GM12878 (cell line): ENCODE measurements around the gene C1orf115. TPM values are rescaled to one million over a fixed set of nuclear protein-coding genes. Genes with fewer than 3 reads are reported as not detected.

Source experiments
- CBFB ChIP-seq: IDR thresholded peaks from 2 replicates; pipeline ENCODE4 v1.6.1; 2016; ENCODE audit warnings: antibody characterized with exemption, low read depth
- EGR1 ChIP-seq, 2 experiments: IDR thresholded peaks; 1 replicate in 1 of 2; 2 replicates in 1 of 2; pipeline ENCODE4 v1.6.1; 2011 to 2012; ENCODE audit warnings: low read depth in 2 of 2, low read length in 2 of 2, borderline replicate concordance in 1 of 2, mild to moderate bottlenecking in 1 of 2, moderate library complexity in 1 of 2
- EP300 ChIP-seq, 2 experiments: fragments of 150-350 bp in 1 of 2; IDR thresholded peaks; 2 replicates each; pipeline ENCODE4 v1.6.1; 2011 to 2012; ENCODE audit warnings: low read depth in 2 of 2, low read length in 2 of 2, borderline replicate concordance in 1 of 2, improper control_type of control experiment in 1 of 2, inconsistent platforms in 1 of 2; ENCODE audit not compliant: control insufficient read depth in 1 of 2
- JUND ChIP-seq: IDR thresholded peaks from 2 replicates; pipeline ENCODE4 v1.6.1; 2012; ENCODE audit warnings: low read depth, mild to moderate bottlenecking, low read length, improper control_type of control experiment, moderate library complexity
- LARP7 ChIP-seq: fragments of 450-650 bp; IDR thresholded peaks from 2 replicates; pipeline ENCODE4 v1.6.1; 2017; ENCODE audit warnings: mild to moderate bottlenecking
- MYC ChIP-seq: IDR thresholded peaks from 2 replicates; pipeline ENCODE4 v1.6.1; 2011; ENCODE audit warnings: mild to moderate bottlenecking, low read length, moderate library complexity, inconsistent platforms; ENCODE audit not compliant: insufficient read depth, insufficient replicate concordance, insufficient read length, severe bottlenecking
- NFYA ChIP-seq: IDR thresholded peaks from 2 replicates; pipeline ENCODE4 v1.6.1; 2011; ENCODE audit warnings: low read depth, mild to moderate bottlenecking, low read length, improper control_type of control experiment, borderline replicate concordance
- PAX8 ChIP-seq: fragments of 450-650 bp; IDR thresholded peaks from 2 replicates; pipeline ENCODE4 v1.6.1; 2017; ENCODE audit warnings: mild to moderate bottlenecking, moderate library complexity
- POLR2A ChIP-seq: IDR thresholded peaks from 2 replicates; pipeline ENCODE4 v1.6.1; 2011; ENCODE audit warnings: low read depth, mild to moderate bottlenecking, low read length
- SPI1 ChIP-seq: IDR thresholded peaks from 2 replicates; pipeline ENCODE4 v1.6.1; 2011; ENCODE audit warnings: low read depth, mild to moderate bottlenecking, low read length, moderate library complexity, borderline replicate concordance; ENCODE audit not compliant: insufficient read depth
- SREBF2 ChIP-seq: IDR thresholded peaks from 2 replicates; pipeline ENCODE4 v1.6.1; 2012; ENCODE audit warnings: mild to moderate bottlenecking, low read length
- SRF ChIP-seq, 2 experiments: IDR thresholded peaks; 2 replicates each; pipeline ENCODE4 v1.6.1; 2011; ENCODE audit warnings: low read depth in 2 of 2, low read length in 2 of 2, mild to moderate bottlenecking in 1 of 2, moderate library complexity in 1 of 2
- SUZ12 ChIP-seq: fragments of 200-600 bp; sonication (generic); IDR thresholded peaks from one replicate; pipeline ENCODE4 v1.6.1; 2018; ENCODE audit warnings: antibody characterized with exemption, mild to moderate bottlenecking; ENCODE audit not compliant: unreplicated experiment
- TARDBP ChIP-seq: IDR thresholded peaks from 2 replicates; pipeline ENCODE4 v1.6.1; 2016; ENCODE audit warnings: borderline replicate concordance
- YY1 ChIP-seq: IDR thresholded peaks from 2 replicates; pipeline ENCODE4 v1.6.1; 2011; ENCODE audit warnings: low read depth, mild to moderate bottlenecking, low read length
- ZNF217 ChIP-seq: fragments of 450-650 bp; IDR thresholded peaks from 2 replicates; pipeline ENCODE4 v1.6.1; 2017; ENCODE audit warnings: antibody characterized with exemption, mild to moderate bottlenecking
- polyA plus RNA-seq, 11 experiments: library from polyadenylated mRNA; depleted of rRNA in 4 of 11; unstranded in 6 of 11; stranded (reverse) in 5 of 11; fragments of >200 nt; fragmentation: Nextera tagmentation in 4 of 11; fragmentation: Illumina TruSeq in 1 of 11; extraction: Ambion mirVana in 4 of 11; extraction: Trizol in 1 of 11; gene quantifications; 1 replicate in 1 of 11; 2 replicates in 10 of 11; pipeline versions ENCODE4 v1.2.1 to v1.2.3, GENCODE V29; 2011 to 2016; ENCODE audit warnings: inconsistent platforms in 2 of 11, missing spikeins in 2 of 11, low read depth in 1 of 11
- total RNA-seq, 4 experiments: library from RNA; depleted of rRNA in 3 of 4; stranded (reverse); fragments of >200 nt in 3 of 4; fragmentation: Illumina TruSeq in 1 of 4; extraction: Trizol in 1 of 4; gene quantifications; 2 replicates each; pipeline versions ENCODE4 v1.2.1 to v1.2.3, GENCODE V29; 2013 to 2021
- TF ChIP-seq, protein P1 (sequence below): fragments of 450-650 bp; IDR thresholded peaks from 2 replicates; pipeline ENCODE4 v1.6.1; 2014; ENCODE audit warnings: mild to moderate bottlenecking
- TF ChIP-seq, protein P2 (sequence below): fragments of 450-650 bp; IDR thresholded peaks from 2 replicates; pipeline ENCODE4 v1.6.1; 2018; ENCODE audit warnings: borderline replicate concordance, mild to moderate bottlenecking; ENCODE audit not compliant: partially characterized antibody
- TF ChIP-seq, protein P3 (sequence below): IDR thresholded peaks from 2 replicates; pipeline ENCODE4 v1.6.1; 2012; ENCODE audit warnings: low read depth, low read length, improper control_type of control experiment
- TF ChIP-seq, protein P4 (sequence below): fragments of 450-650 bp; IDR thresholded peaks from 2 replicates; pipeline ENCODE4 v1.6.1; 2017; ENCODE audit warnings: borderline replicate concordance
- TF ChIP-seq, protein P5 (sequence below): fragments of 450-650 bp; IDR thresholded peaks from 2 replicates; pipeline ENCODE4 v1.6.1; 2017; ENCODE audit warnings: mild to moderate bottlenecking, moderate library complexity

The C1orf115 gene
- total and polyA plus RNA-seq, 10 of the 15 experiments (the other 5 are each of a cell fraction or from before 2014, with no cell fraction given) = 0.52 to 5.0 (median 4.1) TPM

DNA sequence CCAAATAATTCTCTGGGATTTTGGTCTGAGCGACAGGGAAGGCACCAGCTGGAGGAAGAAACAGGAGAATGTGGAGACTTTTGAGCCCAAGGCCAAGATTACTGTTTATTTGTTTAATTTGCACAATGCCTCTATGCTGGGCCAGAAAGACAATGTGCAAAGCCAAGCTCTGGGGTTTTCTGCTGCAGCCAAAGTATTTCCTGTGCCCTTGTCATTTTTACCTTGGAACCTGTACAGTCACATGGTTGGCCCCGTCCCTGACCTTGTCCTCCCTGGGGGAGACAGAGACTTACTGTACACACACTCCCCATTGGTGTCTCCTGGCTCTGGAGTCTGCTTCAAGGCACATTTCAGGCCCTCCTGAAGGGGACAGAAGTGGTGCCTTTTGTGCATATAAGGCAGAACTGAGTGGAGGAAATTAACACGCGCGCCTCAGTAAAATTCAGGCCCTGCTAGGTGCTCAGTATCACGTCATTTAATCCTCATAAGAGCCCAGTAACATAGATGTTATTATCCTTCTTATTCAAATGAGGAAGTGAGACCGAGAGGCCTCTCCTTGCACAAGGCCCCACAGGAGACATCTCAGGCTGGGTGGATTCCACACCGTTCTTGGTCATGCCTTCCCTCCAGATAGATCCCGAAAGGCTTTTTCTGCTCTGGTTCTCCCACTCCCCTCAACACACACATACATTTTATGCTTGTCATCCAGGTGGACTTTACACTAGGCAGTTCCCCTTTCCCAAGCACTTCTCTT lies 21.1 kb downstream of the C1orf115 start (continued):
- TF ChIP-seq, protein P1, sequence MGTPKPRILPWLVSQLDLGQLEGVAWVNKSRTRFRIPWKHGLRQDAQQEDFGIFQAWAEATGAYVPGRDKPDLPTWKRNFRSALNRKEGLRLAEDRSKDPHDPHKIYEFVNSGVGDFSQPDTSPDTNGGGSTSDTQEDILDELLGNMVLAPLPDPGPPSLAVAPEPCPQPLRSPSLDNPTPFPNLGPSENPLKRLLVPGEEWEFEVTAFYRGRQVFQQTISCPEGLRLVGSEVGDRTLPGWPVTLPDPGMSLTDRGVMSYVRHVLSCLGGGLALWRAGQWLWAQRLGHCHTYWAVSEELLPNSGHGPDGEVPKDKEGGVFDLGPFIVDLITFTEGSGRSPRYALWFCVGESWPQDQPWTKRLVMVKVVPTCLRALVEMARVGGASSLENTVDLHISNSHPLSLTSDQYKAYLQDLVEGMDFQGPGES = no peak
- TF ChIP-seq SREBF2 (no peak), JUND (no peak), NFYA (no peak), ZNF217 (no peak), EP300 (IDR thresholded peaks at IDR 0.05; ENCODE audit: borderline replicate concordance in 1 of 2, control insufficient read depth in 1 of 2, low read depth in 2 of 2, low read length in 2 of 2) (peak; percentile 26 to 34; a peak in 2 of 4 replicates), YY1 (no peak), EGR1 (IDR thresholded peaks at IDR 0.05; ENCODE audit: borderline replicate concordance in 1 of 2, low read depth in 2 of 2, low read length in 2 of 2) (no peak), LARP7 (no peak), POLR2A (no peak), SPI1 (peak; percentile 97), SRF (IDR thresholded peaks at IDR 0.05; ENCODE audit: low read depth in 2 of 2, low read length in 2 of 2) (no peak), PAX8 (no peak), SUZ12 (no peak), MYC (no peak), CBFB (no peak), TARDBP (no peak)
- TF ChIP-seq, protein P2, sequence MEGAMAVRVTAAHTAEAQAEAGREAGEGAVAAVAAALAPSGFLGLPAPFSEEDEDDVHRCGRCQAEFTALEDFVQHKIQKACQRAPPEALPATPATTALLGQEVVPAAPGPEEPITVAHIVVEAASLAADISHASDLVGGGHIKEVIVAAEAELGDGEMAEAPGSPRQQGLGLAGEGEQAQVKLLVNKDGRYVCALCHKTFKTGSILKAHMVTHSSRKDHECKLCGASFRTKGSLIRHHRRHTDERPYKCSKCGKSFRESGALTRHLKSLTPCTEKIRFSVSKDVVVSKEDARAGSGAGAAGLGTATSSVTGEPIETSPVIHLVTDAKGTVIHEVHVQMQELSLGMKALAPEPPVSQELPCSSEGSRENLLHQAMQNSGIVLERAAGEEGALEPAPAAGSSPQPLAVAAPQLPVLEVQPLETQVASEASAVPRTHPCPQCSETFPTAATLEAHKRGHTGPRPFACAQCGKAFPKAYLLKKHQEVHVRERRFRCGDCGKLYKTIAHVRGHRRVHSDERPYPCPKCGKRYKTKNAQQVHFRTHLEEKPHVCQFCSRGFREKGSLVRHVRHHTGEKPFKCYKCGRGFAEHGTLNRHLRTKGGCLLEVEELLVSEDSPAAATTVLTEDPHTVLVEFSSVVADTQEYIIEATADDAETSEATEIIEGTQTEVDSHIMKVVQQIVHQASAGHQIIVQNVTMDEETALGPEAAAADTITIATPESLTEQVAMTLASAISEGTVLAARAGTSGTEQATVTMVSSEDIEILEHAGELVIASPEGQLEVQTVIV = no peak
- TF ChIP-seq, protein P3, sequence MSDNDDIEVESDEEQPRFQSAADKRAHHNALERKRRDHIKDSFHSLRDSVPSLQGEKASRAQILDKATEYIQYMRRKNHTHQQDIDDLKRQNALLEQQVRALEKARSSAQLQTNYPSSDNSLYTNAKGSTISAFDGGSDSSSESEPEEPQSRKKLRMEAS = no peak
- TF ChIP-seq, protein P4, sequence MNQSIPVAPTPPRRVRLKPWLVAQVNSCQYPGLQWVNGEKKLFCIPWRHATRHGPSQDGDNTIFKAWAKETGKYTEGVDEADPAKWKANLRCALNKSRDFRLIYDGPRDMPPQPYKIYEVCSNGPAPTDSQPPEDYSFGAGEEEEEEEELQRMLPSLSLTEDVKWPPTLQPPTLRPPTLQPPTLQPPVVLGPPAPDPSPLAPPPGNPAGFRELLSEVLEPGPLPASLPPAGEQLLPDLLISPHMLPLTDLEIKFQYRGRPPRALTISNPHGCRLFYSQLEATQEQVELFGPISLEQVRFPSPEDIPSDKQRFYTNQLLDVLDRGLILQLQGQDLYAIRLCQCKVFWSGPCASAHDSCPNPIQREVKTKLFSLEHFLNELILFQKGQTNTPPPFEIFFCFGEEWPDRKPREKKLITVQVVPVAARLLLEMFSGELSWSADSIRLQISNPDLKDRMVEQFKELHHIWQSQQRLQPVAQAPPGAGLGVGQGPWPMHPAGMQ = no peak
- TF ChIP-seq, protein P5, sequence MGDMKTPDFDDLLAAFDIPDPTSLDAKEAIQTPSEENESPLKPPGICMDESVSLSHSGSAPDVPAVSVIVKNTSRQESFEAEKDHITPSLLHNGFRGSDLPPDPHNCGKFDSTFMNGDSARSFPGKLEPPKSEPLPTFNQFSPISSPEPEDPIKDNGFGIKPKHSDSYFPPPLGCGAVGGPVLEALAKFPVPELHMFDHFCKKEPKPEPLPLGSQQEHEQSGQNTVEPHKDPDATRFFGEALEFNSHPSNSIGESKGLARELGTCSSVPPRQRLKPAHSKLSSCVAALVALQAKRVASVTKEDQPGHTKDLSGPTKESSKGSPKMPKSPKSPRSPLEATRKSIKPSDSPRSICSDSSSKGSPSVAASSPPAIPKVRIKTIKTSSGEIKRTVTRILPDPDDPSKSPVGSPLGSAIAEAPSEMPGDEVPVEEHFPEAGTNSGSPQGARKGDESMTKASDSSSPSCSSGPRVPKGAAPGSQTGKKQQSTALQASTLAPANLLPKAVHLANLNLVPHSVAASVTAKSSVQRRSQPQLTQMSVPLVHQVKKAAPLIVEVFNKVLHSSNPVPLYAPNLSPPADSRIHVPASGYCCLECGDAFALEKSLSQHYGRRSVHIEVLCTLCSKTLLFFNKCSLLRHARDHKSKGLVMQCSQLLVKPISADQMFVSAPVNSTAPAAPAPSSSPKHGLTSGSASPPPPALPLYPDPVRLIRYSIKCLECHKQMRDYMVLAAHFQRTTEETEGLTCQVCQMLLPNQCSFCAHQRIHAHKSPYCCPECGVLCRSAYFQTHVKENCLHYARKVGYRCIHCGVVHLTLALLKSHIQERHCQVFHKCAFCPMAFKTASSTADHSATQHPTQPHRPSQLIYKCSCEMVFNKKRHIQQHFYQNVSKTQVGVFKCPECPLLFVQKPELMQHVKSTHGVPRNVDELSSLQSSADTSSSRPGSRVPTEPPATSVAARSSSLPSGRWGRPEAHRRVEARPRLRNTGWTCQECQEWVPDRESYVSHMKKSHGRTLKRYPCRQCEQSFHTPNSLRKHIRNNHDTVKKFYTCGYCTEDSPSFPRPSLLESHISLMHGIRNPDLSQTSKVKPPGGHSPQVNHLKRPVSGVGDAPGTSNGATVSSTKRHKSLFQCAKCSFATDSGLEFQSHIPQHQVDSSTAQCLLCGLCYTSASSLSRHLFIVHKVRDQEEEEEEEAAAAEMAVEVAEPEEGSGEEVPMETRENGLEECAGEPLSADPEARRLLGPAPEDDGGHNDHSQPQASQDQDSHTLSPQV = no peak
